GM21723 (cell line): ENCODE measurements around the gene MEIOB.
"Not testable (repeated sequence)": the region's sequence is repeated elsewhere in the genome, so short reads cannot be mapped to it uniquely, and the experiment has no call there.

ENCODE experiments used
- ATAC-seq: cut with Tn5 transposase; IDR thresholded peaks from one replicate; pipeline ENCODE4 v1.9.1; 2021; ENCODE audit warnings: mild to moderate bottlenecking, moderate library complexity; ENCODE audit not compliant: unreplicated experiment

MEIOB gene

GRCh38 chr16:1816396-1817275, 55.3 kb downstream of the MEIOB start:
- ATAC-seq = no peak

GRCh38 chr16:1815461-1815860, 56.5 kb downstream of the MEIOB start:
- no peak for ATAC-seq

- no peak for ATAC-seq
Measured at GRCh38 chr16:1812732-1813163, 59.2 kb downstream of the MEIOB start.

GRCh38 chr16:1810536-1810935, 61.4 kb downstream of the MEIOB start:
- no peak for ATAC-seq

- ATAC-seq = no peak
Measured at GRCh38 chr16:1810106-1810505, 61.9 kb downstream of the MEIOB start.

GRCh38 chr16:1809281-1809801, 62.6 kb downstream of the MEIOB start:
- no peak for ATAC-seq

- no peak for ATAC-seq
Measured at GRCh38 chr16:1808691-1809090, 63.3 kb downstream of the MEIOB start.

- no peak for ATAC-seq
Measured at GRCh38 chr16:1807626-1808025, 64.3 kb downstream of the MEIOB start.

GRCh38 chr16:1800701-1801100, 71.3 kb downstream of the MEIOB start:
- no peak for ATAC-seq

- not testable (repeated sequence) for ATAC-seq
Measured at GRCh38 chr16:1799263-1799662, 72.7 kb downstream of the MEIOB start.

GRCh38 chr16:1794908-1795666, 76.9 kb downstream of the MEIOB start:
- ATAC-seq = no peak

- ATAC-seq = no peak
Measured at GRCh38 chr16:1794221-1794871, 77.6 kb downstream of the MEIOB start.

- no peak for ATAC-seq
Measured at GRCh38 chr16:1793578-1794220, 78.3 kb downstream of the MEIOB start, which contains the start of gene IGFALS. Gene IGFALS, minus strand, starts transcription at chr16:1793705. Its CDS starts 53 bp downstream, at chr16:1793652.

- ATAC-seq = no peak
Measured at GRCh38 chr16:1792836-1793577, 79.0 kb downstream of the MEIOB start.

GRCh38 chr16:1791943-1792812, 79.8 kb downstream of the MEIOB start:
- no peak for ATAC-seq

GRCh38 chr16:1791256-1791942, 80.6 kb downstream of the MEIOB start:
- no peak for ATAC-seq

GRCh38 chr16:1790611-1791255, 81.2 kb downstream of the MEIOB start:
- no peak for ATAC-seq

- no peak for ATAC-seq
Measured at GRCh38 chr16:1790261-1790610, 81.7 kb downstream of the MEIOB start.
